SK-N-SH (cell line): ENCODE data around the gene LLGL1. TPM values are rescaled to one million over a fixed set of nuclear protein-coding genes. Genes with fewer than 3 reads are reported as not detected.

Source experiments
- CTCF ChIA-PET: fragments of 300-600, 350-600 bp; formaldehyde crosslinking; extraction: SDS; loops from one replicate; lab custom pipeline; 2021; lab: Yijun Ruan, JAX
- POLR2A ChIA-PET: fragments of 350-600 bp; sonication (Branson Sonifier 250); formaldehyde crosslinking; extraction: SDS; loops from one replicate; lab custom pipeline; 2020; ENCODE audit warnings: antibody characterized with exemption, inconsistent platforms; lab: Yijun Ruan, JAX
- DNase-seq: peaks from one replicate; pipeline ENCODE4 v3.0.0; 2012
- H2AFZ ChIP-seq: fragments of 200-600 bp; sonication (generic); 2 replicates; pipeline ENCODE4 v1.8.1; 2016; ENCODE audit warnings: antibody characterized with exemption, mild to moderate bottlenecking, low read depth
- H3F3A ChIP-seq: fragments of 200-600 bp; sonication (generic); replicated peaks from 2 replicates; pipeline ENCODE3; 2016; ENCODE audit warnings: antibody characterized with exemption, mild to moderate bottlenecking; ENCODE audit not compliant: insufficient read depth
- H3K27ac ChIP-seq, 2 experiments: fragments of 200-500 bp in 1 of 2; fragments of 200-600 bp in 1 of 2; sonication (Bioruptor generic) in 1 of 2; sonication (generic), shearing (Covaris generic) in 1 of 2; 2 replicates each; pipeline versions ENCODE4 v1.5.1 to v1.6.1; 2014 to 2016; ENCODE audit warnings: low read depth in 2 of 2, inconsistent platforms in 1 of 2, low read length in 1 of 2, mild to moderate bottlenecking in 1 of 2, mixed read lengths in 1 of 2
- H3K27me3 ChIP-seq: fragments of 200-600 bp; sonication (generic), shearing (Covaris generic); 2 replicates; pipeline ENCODE4 v1.6.1; 2016; ENCODE audit warnings: mixed run types; ENCODE audit not compliant: insufficient read depth
- H3K36me3 ChIP-seq, 2 experiments: fragments of 200-500 bp in 1 of 2; fragments of 200-600 bp in 1 of 2; sonication (Bioruptor generic) in 1 of 2; sonication (generic) in 1 of 2; replicated peaks in 1 of 2; 2 replicates each; pipeline versions ENCODE3 to v1.5.1; 2014 to 2016; ENCODE audit warnings: low read length in 1 of 2, mild to moderate bottlenecking in 1 of 2; ENCODE audit not compliant: insufficient read depth in 2 of 2, control insufficient read depth in 1 of 2
- H3K4me1 ChIP-seq, 2 experiments: fragments of 200-500 bp in 1 of 2; fragments of 200-600 bp in 1 of 2; sonication (Bioruptor generic) in 1 of 2; sonication (generic), shearing (Covaris generic) in 1 of 2; 2 replicates each; pipeline versions ENCODE4 v1.5.1 to v1.6.1; 2014 to 2016; ENCODE audit warnings: low read depth in 1 of 2, low read length in 1 of 2, mixed run types in 1 of 2; ENCODE audit not compliant: insufficient read depth in 2 of 2, control insufficient read depth in 1 of 2
- H3K4me2 ChIP-seq: fragments of 200-600 bp; sonication (generic), shearing (Covaris generic); 2 replicates; pipeline ENCODE4 v1.6.1; 2017; ENCODE audit warnings: mixed run types
- H3K4me3 ChIP-seq, 2 experiments: fragments of 200-500 bp in 1 of 2; fragments of 200-600 bp in 1 of 2; sonication (Bioruptor generic) in 1 of 2; sonication (generic), shearing (Covaris generic) in 1 of 2; 2 replicates each; pipeline versions ENCODE4 v1.5.1 to v1.8.1; 2014 to 2016; ENCODE audit warnings: low read depth in 2 of 2, inconsistent platforms in 1 of 2, low read length in 1 of 2, mild to moderate bottlenecking in 1 of 2, mixed read lengths in 1 of 2, moderate library complexity in 1 of 2
- H3K79me2 ChIP-seq: fragments of 200-600 bp; sonication (generic); 2 replicates; pipeline ENCODE4 v1.8.1; 2017; ENCODE audit warnings: mild to moderate bottlenecking; ENCODE audit not compliant: insufficient read depth
- H3K9ac ChIP-seq: fragments of 200-600 bp; sonication (generic); 2 replicates; pipeline ENCODE4 v1.6.1; 2017; ENCODE audit warnings: mixed run types
- H3K9me2 ChIP-seq: fragments of 200-600 bp; sonication (generic); 2 replicates; pipeline ENCODE4 v1.6.1; 2017; ENCODE audit warnings: mixed run types
- H3K9me3 ChIP-seq: fragments of 200-600 bp; sonication (generic); 2 replicates; pipeline ENCODE4 v1.6.1; 2017; ENCODE audit warnings: mixed run types, mild to moderate bottlenecking, moderate library complexity
- H4K20me1 ChIP-seq: fragments of 200-600 bp; sonication (generic); 2 replicates; pipeline ENCODE4 v1.6.1; 2017; ENCODE audit warnings: mild to moderate bottlenecking, mixed run types; ENCODE audit not compliant: insufficient read depth
- ELF1 ChIP-seq: IDR thresholded peaks from 2 replicates; pipeline ENCODE4 v1.4.0; 2012
- FOSL2 ChIP-seq: IDR thresholded peaks from 2 replicates; pipeline ENCODE4 v1.4.0; 2012; ENCODE audit warnings: low read depth, mild to moderate bottlenecking, moderate library complexity, borderline replicate concordance
- FOXM1 ChIP-seq: IDR thresholded peaks from 2 replicates; pipeline ENCODE4 v1.4.0; 2012; ENCODE audit warnings: low read depth, mild to moderate bottlenecking
- IRF3 ChIP-seq: fragments of 150-350 bp; IDR thresholded peaks from 2 replicates; pipeline ENCODE4 v1.6.1; 2016; ENCODE audit warnings: mild to moderate bottlenecking, low read depth, low read length
- MAX ChIP-seq: IDR thresholded peaks from 2 replicates; pipeline ENCODE4 v1.4.0; 2012; ENCODE audit warnings: low read depth
- PBX3 ChIP-seq: IDR thresholded peaks from 2 replicates; pipeline ENCODE4; 2012
- RAD21 ChIP-seq: IDR thresholded peaks from 2 replicates; pipeline ENCODE4 v1.6.1; 2012; ENCODE audit warnings: mild to moderate bottlenecking, low read length
- RCOR1 ChIP-seq: fragments of 150-350 bp; IDR thresholded peaks from 2 replicates; pipeline ENCODE4 v1.6.1; 2017; ENCODE audit warnings: antibody characterized with exemption, low read length
- RFX5 ChIP-seq: IDR thresholded peaks from 2 replicates; pipeline ENCODE4 v1.6.1; 2012; ENCODE audit warnings: mild to moderate bottlenecking, improper control_type of control experiment, low read length
- SMC3 ChIP-seq: IDR thresholded peaks from 2 replicates; pipeline ENCODE4 v1.6.1; 2012; ENCODE audit warnings: low read depth, low read length, improper control_type of control experiment
- TAF1 ChIP-seq: IDR thresholded peaks from 2 replicates; pipeline ENCODE4 v1.6.1; 2012; ENCODE audit warnings: low read depth, mild to moderate bottlenecking, low read length, moderate library complexity, borderline replicate concordance
- ZBTB33 ChIP-seq: IDR thresholded peaks from 2 replicates; pipeline ENCODE4 v1.4.0; 2012; ENCODE audit warnings: low read depth, borderline replicate concordance
- WGBS: methylation state at CpG from one replicate; pipeline ENCODE4 v1.1.6; 2017; ENCODE audit warnings: low lambda C conversion rate; 5-methylcytosine and 5-hydroxymethylcytosine counted together
- polyA plus RNA-seq, 3 experiments: library from polyadenylated mRNA; depleted of rRNA; stranded (reverse); fragments of >200 nt; gene quantifications; 2 replicates each; pipeline ENCODE4 v1.2.3, GENCODE V29; 2012

LLGL1 gene
- polyA plus RNA-seq, 1 of the 3 experiments (the other 2 are of a cell fraction), result 31.4 TPM

- Histone ChIP-seq H3K27ac (peak overlapping the region; percentile 96 to 98), H3K36me3 (peaks cover 6 to 7% of the 10 kb centered on the region in 2 experiments), H3K27me3 (no peaks in the 10 kb centered on the region), H3K9me2 (no peaks in the 10 kb centered on the region), H3K9me3 (no peaks in the 10 kb centered on the region), H3K4me1 (peaks cover 17 to 63% of the 10 kb centered on the region in 2 experiments), H4K20me1 (peaks cover 69% of the 10 kb centered on the region), H3K4me3 (peak overlapping the region; percentile 65 to 84), H3K79me2 (peaks cover 73% of the 10 kb centered on the region), H3F3A (peaks cover 57% of the 10 kb centered on the region), H3K4me2 (peak overlapping the region; percentile 98), H3K9ac (peak overlapping the region; percentile 93), H2AFZ (no peak overlapping the region)
- TF ChIP-seq PBX3 (no peak), RFX5 (no peak), SMC3 (no peak), ELF1 (no peak), ZBTB33 (no peak), RCOR1 (no peak), FOSL2 (no peak), MAX (no peak), TAF1 (no peak), IRF3 (no peak), RAD21 (no peak), FOXM1 (no peak)
- no peak for DNase-seq
- WGBS, result 61% methylated on average over 10 of the region's 10 CpGs
- CTCF ChIA-PET, result interaction anchor here (1.4 to 2.8 kb wide), 2 partner anchors 31 to 45 kb away, joined by 3 to 14 read pairs; no protein-coding TSS in a partner anchor
- POLR2A ChIA-PET, result no interaction called here
Measured at GRCh38 chr17:18185832-18186626, 39.4 kb upstream of the LLGL1 start.
